WTC11 (cell line): Measurements from ENCODE around the gene RPS18. TPM values are rescaled to one million over a fixed set of nuclear protein-coding genes. Genes with fewer than 3 reads are reported as not detected.

Experiments used
- ATAC-seq: fragments of 200-7000 bp; cut with Tn5 transposase; 2 replicates; pipeline ENCODE4 v1.10.0; 2021; ENCODE audit warnings: mild to moderate bottlenecking, moderate library complexity
- CTCF ChIA-PET: fragments of 300-600 bp; sonication (Branson Sonifier 250); formaldehyde crosslinking; loops from one replicate; lab custom pipeline; 2021; ENCODE audit warnings: antibody characterized with exemption; lab: Charles Lee
- POLR2A ChIA-PET: fragments of 350-600 bp; sonication (Branson Sonifier 250); formaldehyde crosslinking; loops from one replicate; lab custom pipeline; 2021; ENCODE audit warnings: antibody characterized with exemption; lab: Charles Lee
- DNase-seq: peaks from one replicate; pipeline ENCODE4 v3.0.0; 2021; ENCODE audit warnings: low spot score
- H3K27ac Mint-ChIP-seq: 2 replicates; pipeline ENCODE4 v1.8.0; 2021; ENCODE audit warnings: mixed read lengths
- H3K27me3 Mint-ChIP-seq: 2 replicates; pipeline ENCODE4 v1.8.0; 2021; ENCODE audit warnings: low read depth, mild to moderate bottlenecking, moderate library complexity, mixed read lengths
- H3K36me3 Mint-ChIP-seq: 2 replicates; pipeline ENCODE4 v1.8.0; 2021; ENCODE audit warnings: mixed read lengths
- H3K4me1 Mint-ChIP-seq: 2 replicates; pipeline ENCODE4 v1.8.0; 2022; ENCODE audit warnings: mixed read lengths
- H3K4me3 Mint-ChIP-seq: 2 replicates; pipeline ENCODE4 v1.8.0; 2021; ENCODE audit warnings: mild to moderate bottlenecking, moderate library complexity, mixed read lengths
- H3K9me3 Mint-ChIP-seq: 2 replicates; pipeline ENCODE4 v1.8.0; 2021; ENCODE audit warnings: mixed read lengths
- AR ChIP-seq: fragments of 250-450 bp; sonication (Bioruptor Pico); IDR thresholded peaks from 2 replicates; pipeline ENCODE4 v1.9.0; 2021; ENCODE audit warnings: mild to moderate bottlenecking
- ATF6 ChIP-seq: sonication (generic); formaldehyde crosslinking; IDR thresholded peaks from 2 replicates; pipeline ENCODE4 v1.8.1; 2023; ENCODE audit warnings: mild to moderate bottlenecking, missing genetic modification reagents
- ELF4 ChIP-seq: sonication (generic); formaldehyde crosslinking; IDR thresholded peaks from 2 replicates; pipeline ENCODE4 v1.8.1; 2022; ENCODE audit warnings: low read depth, mild to moderate bottlenecking, moderate library complexity, missing genetic modification reagents
- EMX1 ChIP-seq: fragments of 250-450 bp; sonication (Bioruptor Pico); IDR thresholded peaks from 2 replicates; pipeline ENCODE4 v1.8.0; 2021; ENCODE audit warnings: mild to moderate bottlenecking
- ESRRA ChIP-seq: sonication (generic); formaldehyde crosslinking; IDR thresholded peaks from 2 replicates; pipeline ENCODE4 v1.8.1; 2022; ENCODE audit warnings: mild to moderate bottlenecking, missing genetic modification reagents, borderline replicate concordance
- FOXK1 ChIP-seq: sonication (generic); formaldehyde crosslinking; IDR thresholded peaks from 2 replicates; pipeline ENCODE4 v1.8.0; 2022; ENCODE audit warnings: mild to moderate bottlenecking, moderate library complexity, missing genetic modification reagents
- FOXP1 ChIP-seq: sonication (generic); formaldehyde crosslinking; IDR thresholded peaks from 2 replicates; pipeline ENCODE4 v1.8.0; 2022; ENCODE audit warnings: missing genetic modification reagents, mild to moderate bottlenecking, moderate library complexity, borderline replicate concordance
- GRHL2 ChIP-seq: fragments of 250-450 bp; sonication (Bioruptor Pico); IDR thresholded peaks from 2 replicates; pipeline ENCODE4 v1.8.0; 2022; ENCODE audit warnings: mild to moderate bottlenecking, moderate library complexity; ENCODE audit not compliant: insufficient replicate concordance, severe bottlenecking
- JUN ChIP-seq: sonication (generic); formaldehyde crosslinking; IDR thresholded peaks from 2 replicates; pipeline ENCODE4 v1.8.0; 2023; ENCODE audit warnings: mild to moderate bottlenecking, missing genetic modification reagents
- MLX ChIP-seq: sonication (generic); formaldehyde crosslinking; IDR thresholded peaks from 2 replicates; pipeline ENCODE4 v1.8.1; 2023; ENCODE audit warnings: mild to moderate bottlenecking, missing genetic modification reagents, moderate library complexity
- NR1H2 ChIP-seq: sonication (generic); formaldehyde crosslinking; IDR thresholded peaks from 2 replicates; pipeline ENCODE4 v1.9.0; 2021; ENCODE audit warnings: mild to moderate bottlenecking, moderate library complexity, missing genetic modification reagents
- PRDM15 ChIP-seq: sonication (generic); formaldehyde crosslinking; IDR thresholded peaks from 2 replicates; pipeline ENCODE4 v1.8.0; 2022; ENCODE audit warnings: missing genetic modification reagents
- SP1 ChIP-seq: sonication (generic); formaldehyde crosslinking; conservative IDR thresholded peaks from 2 replicates; pipeline ENCODE4 v1.8.1; 2022; ENCODE audit warnings: missing genetic modification reagents
- STAT6 ChIP-seq: sonication (generic); formaldehyde crosslinking; conservative IDR thresholded peaks from 2 replicates; pipeline ENCODE4 v1.8.1; 2023; ENCODE audit warnings: mild to moderate bottlenecking, low read depth, missing genetic modification reagents, moderate library complexity
- TEAD1 ChIP-seq: sonication (generic); formaldehyde crosslinking; IDR thresholded peaks from 2 replicates; pipeline ENCODE4 v1.8.0; 2022; ENCODE audit warnings: mild to moderate bottlenecking, missing genetic modification reagents
- ZMAT4 ChIP-seq: fragments of 250-450 bp; sonication (Bioruptor Pico); IDR thresholded peaks from 2 replicates; pipeline ENCODE4 v1.9.0; 2021; ENCODE audit warnings: mild to moderate bottlenecking
- ZNF219 ChIP-seq: sonication (generic); formaldehyde crosslinking; IDR thresholded peaks from 2 replicates; pipeline ENCODE4 v1.8.0; 2023; ENCODE audit warnings: missing genetic modification reagents, mild to moderate bottlenecking, borderline replicate concordance
- ZNF281 ChIP-seq: sonication (generic); formaldehyde crosslinking; IDR thresholded peaks from 2 replicates; pipeline ENCODE4 v1.8.0; 2023; ENCODE audit warnings: mild to moderate bottlenecking, missing genetic modification reagents
- total RNA-seq: library from RNA; stranded (reverse); gene quantifications from 3 replicates; pipeline ENCODE4 v1.2.3, GENCODE V29; 2021

Gene RPS18
- total RNA-seq, 1 experiment from 2014 or later: 2,857 TPM

- TF ChIP-seq ZNF281 (no peak), ESRRA (no peak), ATF6 (CRISPR knock-in tag) (no peak), MLX (CRISPR knock-in tag) (no peak), NR1H2 (CRISPR knock-in tag) (no peak), JUN (CRISPR knock-in tag) (no peak), GRHL2 (CRISPR knock-in tag) (no peak), TEAD1 (no peak), EMX1 (no peak), ZNF219 (no peak), FOXP1 (no peak), FOXK1 (CRISPR knock-in tag) (no peak), ELF4 (CRISPR knock-in tag) (no peak), STAT6 (CRISPR knock-in tag) (no peak), SP1 (no peak), ZMAT4 (CRISPR knock-in tag) (no peak), AR (no peak), PRDM15 (no peak)
- Mint-ChIP-seq H3K9me3 (no peaks in the 10 kb centered on the region), H3K27me3 (peaks cover 31% of the 10 kb centered on the region), H3K4me3 (no peak overlapping the region), H3K36me3 (no peaks in the 10 kb centered on the region), H3K27ac (no peak overlapping the region), H3K4me1 (peaks cover 18% of the 10 kb centered on the region)
- ChIA-PET POLR2A (interaction anchor here (0.5 to 0.6 kb wide), 2 partner anchors 27 to 228 kb away, joined by 3 to 6 read pairs; no protein-coding TSS in a partner anchor), CTCF (interaction anchor here (0.8 to 3.8 kb wide), 8 partner anchors 10 to 78 kb away, joined by 3 to 28 read pairs (median 4); no protein-coding TSS in a partner anchor)
- ATAC-seq: no peak
- no peak for DNase-seq
These were observed 35.5 kb upstream of the RPS18 start for GRCh38 chr6:33236328-33236727.
